Measurements from ENCODE around the gene CDYL2. TPM values are rescaled to one million over a fixed set of nuclear protein-coding genes. Genes with fewer than 3 reads are reported as not detected.

The CDYL2 gene
- total RNA-seq, 1 donor from 2014 or later, result 4.9 TPM

DNA sequence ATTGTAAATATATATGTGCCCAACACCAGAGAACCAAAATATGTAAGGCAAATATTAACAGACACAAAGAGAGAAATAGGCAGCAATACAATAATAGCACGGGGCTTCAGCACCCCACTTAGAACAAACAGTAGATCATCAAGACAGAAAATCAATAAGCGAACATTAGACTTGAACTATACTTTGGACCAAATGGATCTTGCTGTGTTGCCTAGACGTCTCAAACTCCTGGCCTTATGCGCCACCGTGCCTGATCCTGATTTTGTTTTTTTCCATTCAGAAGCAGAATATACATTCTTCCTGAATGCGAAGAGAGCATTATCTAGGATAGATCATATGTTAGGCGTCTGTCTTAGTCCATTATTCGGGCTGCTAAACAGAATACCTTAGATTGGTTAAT lies 41.9 kb upstream of the CDYL2 start:
- no peak for DNase-seq (ENCODE audit: low spot score)
- no peaks in the 10 kb centered on the region for H3K36me3 Mint-ChIP-seq
- Histone ChIP-seq H3K4me2 (no peak overlapping the region), H3K36me3 (no peaks in the 10 kb centered on the region), H3K27me3 (no peaks in the 10 kb centered on the region), H4K20me1 (ENCODE audit: low read depth) (no peaks in the 10 kb centered on the region), H3K27ac (no peak overlapping the region), H3K4me3 (no peak overlapping the region), H3K79me2 (ENCODE audit: low read depth) (no peaks in the 10 kb centered on the region), H2AFZ (replicated peaks) (no peak overlapping the region), H3K9ac (no peak overlapping the region), H3K9me3 (ENCODE audit: low read depth) (no peaks in the 10 kb centered on the region), H3K4me1 (no peaks in the 10 kb centered on the region), H3F3A (ENCODE audit: low read depth) (no peaks in the 10 kb centered on the region)
- H3K27ac Mint-ChIP-seq, result no peak overlapping the region
- H3K4me1 Mint-ChIP-seq, result no peaks in the 10 kb centered on the region
- H3K9me3 Mint-ChIP-seq, result peaks cover 6% of the 10 kb centered on the region
- no peaks in the 10 kb centered on the region for H3K27me3 Mint-ChIP-seq (ENCODE audit: insufficient read depth, low read depth)
- no peak overlapping the region for H3K4me3 Mint-ChIP-seq
- TF ChIP-seq, protein P1, sequence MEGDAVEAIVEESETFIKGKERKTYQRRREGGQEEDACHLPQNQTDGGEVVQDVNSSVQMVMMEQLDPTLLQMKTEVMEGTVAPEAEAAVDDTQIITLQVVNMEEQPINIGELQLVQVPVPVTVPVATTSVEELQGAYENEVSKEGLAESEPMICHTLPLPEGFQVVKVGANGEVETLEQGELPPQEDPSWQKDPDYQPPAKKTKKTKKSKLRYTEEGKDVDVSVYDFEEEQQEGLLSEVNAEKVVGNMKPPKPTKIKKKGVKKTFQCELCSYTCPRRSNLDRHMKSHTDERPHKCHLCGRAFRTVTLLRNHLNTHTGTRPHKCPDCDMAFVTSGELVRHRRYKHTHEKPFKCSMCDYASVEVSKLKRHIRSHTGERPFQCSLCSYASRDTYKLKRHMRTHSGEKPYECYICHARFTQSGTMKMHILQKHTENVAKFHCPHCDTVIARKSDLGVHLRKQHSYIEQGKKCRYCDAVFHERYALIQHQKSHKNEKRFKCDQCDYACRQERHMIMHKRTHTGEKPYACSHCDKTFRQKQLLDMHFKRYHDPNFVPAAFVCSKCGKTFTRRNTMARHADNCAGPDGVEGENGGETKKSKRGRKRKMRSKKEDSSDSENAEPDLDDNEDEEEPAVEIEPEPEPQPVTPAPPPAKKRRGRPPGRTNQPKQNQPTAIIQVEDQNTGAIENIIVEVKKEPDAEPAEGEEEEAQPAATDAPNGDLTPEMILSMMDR (IDR thresholded peaks at IDR 0.05), result no peak
- no peak for TF ChIP-seq EZH2phosphoT487 (IDR thresholded peaks at IDR 0.05)
- TF ChIP-seq EZH2 (IDR thresholded peaks at IDR 0.05), result no peak

DNA sequence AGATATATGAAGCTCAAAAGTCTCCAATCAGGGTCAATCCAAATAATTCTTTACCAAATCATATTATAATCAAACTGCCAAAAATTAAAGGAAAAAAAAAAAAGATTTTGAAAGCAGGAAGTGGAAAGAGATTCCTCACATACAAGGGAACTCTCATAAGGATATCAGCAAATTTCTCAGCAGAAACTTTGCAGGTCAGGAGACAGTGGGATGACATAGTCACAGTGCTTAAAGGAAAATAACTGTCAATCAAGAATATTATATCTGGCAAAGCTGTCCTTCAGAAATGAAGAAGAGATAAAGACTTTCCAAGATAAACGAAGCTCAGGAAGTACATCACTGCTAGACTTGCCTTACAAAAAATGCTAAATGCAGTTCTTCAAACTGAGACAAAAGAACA lies 40.0 kb upstream of the CDYL2 start:
- H3K4me3 Mint-ChIP-seq, result no peak overlapping the region
- Histone ChIP-seq H3K27me3 (no peaks in the 10 kb centered on the region), H3K9me3 (ENCODE audit: low read depth) (no peaks in the 10 kb centered on the region), H3K4me2 (no peak overlapping the region), H4K20me1 (ENCODE audit: low read depth) (no peaks in the 10 kb centered on the region), H3K4me3 (no peak overlapping the region), H3K4me1 (no peaks in the 10 kb centered on the region), H2AFZ (replicated peaks) (no peak overlapping the region), H3F3A (ENCODE audit: low read depth) (no peaks in the 10 kb centered on the region), H3K27ac (no peak overlapping the region), H3K36me3 (no peaks in the 10 kb centered on the region), H3K79me2 (ENCODE audit: low read depth) (no peaks in the 10 kb centered on the region), H3K9ac (no peak overlapping the region)
- no peaks in the 10 kb centered on the region for H3K36me3 Mint-ChIP-seq
- no peaks in the 10 kb centered on the region for H3K4me1 Mint-ChIP-seq
- H3K27me3 Mint-ChIP-seq (ENCODE audit: insufficient read depth, low read depth), result peaks cover 2% of the 10 kb centered on the region
- H3K9me3 Mint-ChIP-seq, result peaks cover 13% of the 10 kb centered on the region
- TF ChIP-seq, protein P1 (IDR thresholded peaks at IDR 0.05), result no peak
- TF ChIP-seq EZH2phosphoT487 (IDR thresholded peaks at IDR 0.05), result no peak
- no peak for TF ChIP-seq EZH2 (IDR thresholded peaks at IDR 0.05)
- no peak overlapping the region for H3K27ac Mint-ChIP-seq
- DNase-seq (ENCODE audit: low spot score), result no peak

DNA sequence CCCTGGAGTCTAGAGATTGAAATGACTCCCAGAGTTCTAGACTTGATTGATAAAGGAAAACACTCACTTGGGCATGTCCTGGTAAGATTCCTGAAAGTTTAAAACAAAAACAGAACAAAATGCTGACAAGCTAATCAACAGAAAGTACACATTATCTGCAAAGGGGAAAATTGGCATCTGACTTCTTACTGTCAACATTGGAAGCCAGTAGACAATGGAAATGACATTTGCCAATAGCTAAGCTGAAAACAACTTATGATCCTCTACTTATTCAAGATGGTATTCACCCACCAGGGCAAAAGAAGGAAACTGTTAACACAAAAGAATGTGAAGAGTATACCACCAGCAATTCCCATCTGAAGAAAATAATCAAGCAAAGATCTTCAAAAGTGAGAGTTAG lies 36.8 kb upstream of the CDYL2 start:
- Histone ChIP-seq H3K9ac (no peak overlapping the region), H3K27ac (no peak overlapping the region), H3K79me2 (ENCODE audit: low read depth) (no peaks in the 10 kb centered on the region), H3K36me3 (no peaks in the 10 kb centered on the region), H3K27me3 (no peaks in the 10 kb centered on the region), H4K20me1 (ENCODE audit: low read depth) (no peaks in the 10 kb centered on the region), H2AFZ (replicated peaks) (no peak overlapping the region), H3K4me1 (no peaks in the 10 kb centered on the region), H3K4me3 (no peak overlapping the region), H3F3A (ENCODE audit: low read depth) (no peaks in the 10 kb centered on the region), H3K9me3 (ENCODE audit: low read depth) (no peaks in the 10 kb centered on the region), H3K4me2 (no peak overlapping the region)
- no peak for DNase-seq (ENCODE audit: low spot score)
- Mint-ChIP-seq H3K27ac (no peak overlapping the region), H3K27me3 (ENCODE audit: insufficient read depth, low read depth) (peaks cover 2% of the 10 kb centered on the region), H3K4me3 (no peak overlapping the region), H3K4me1 (peaks cover 4% of the 10 kb centered on the region), H3K9me3 (peaks cover 13% of the 10 kb centered on the region), H3K36me3 (no peaks in the 10 kb centered on the region)
- no peak for TF ChIP-seq EZH2phosphoT487 (IDR thresholded peaks at IDR 0.05)
- TF ChIP-seq, protein P1 (IDR thresholded peaks at IDR 0.05), result no peak
